GM12891 (cell line): ENCODE data around the gene DDI2.
A peak's percentile ranks its signal among the peaks of the same experiment; 100 is the strongest.

Source experiments
- POLR2A ChIP-seq: IDR thresholded peaks from 2 replicates; pipeline ENCODE4 v1.6.1; 2011; ENCODE audit warnings: low read depth, low read length, control low read depth
- POLR2AphosphoS5 ChIP-seq: IDR thresholded peaks from 2 replicates; pipeline ENCODE4 v1.6.1; 2011; ENCODE audit warnings: low read depth, low read length, control low read depth
- SPI1 ChIP-seq: IDR thresholded peaks from 2 replicates; pipeline ENCODE4 v1.6.1; 2011; ENCODE audit warnings: low read depth, low read length, control low read depth
- TAF1 ChIP-seq: IDR thresholded peaks from 2 replicates; pipeline ENCODE4 v1.6.1; 2011; ENCODE audit warnings: low read depth, low read length, control low read depth

DNA sequence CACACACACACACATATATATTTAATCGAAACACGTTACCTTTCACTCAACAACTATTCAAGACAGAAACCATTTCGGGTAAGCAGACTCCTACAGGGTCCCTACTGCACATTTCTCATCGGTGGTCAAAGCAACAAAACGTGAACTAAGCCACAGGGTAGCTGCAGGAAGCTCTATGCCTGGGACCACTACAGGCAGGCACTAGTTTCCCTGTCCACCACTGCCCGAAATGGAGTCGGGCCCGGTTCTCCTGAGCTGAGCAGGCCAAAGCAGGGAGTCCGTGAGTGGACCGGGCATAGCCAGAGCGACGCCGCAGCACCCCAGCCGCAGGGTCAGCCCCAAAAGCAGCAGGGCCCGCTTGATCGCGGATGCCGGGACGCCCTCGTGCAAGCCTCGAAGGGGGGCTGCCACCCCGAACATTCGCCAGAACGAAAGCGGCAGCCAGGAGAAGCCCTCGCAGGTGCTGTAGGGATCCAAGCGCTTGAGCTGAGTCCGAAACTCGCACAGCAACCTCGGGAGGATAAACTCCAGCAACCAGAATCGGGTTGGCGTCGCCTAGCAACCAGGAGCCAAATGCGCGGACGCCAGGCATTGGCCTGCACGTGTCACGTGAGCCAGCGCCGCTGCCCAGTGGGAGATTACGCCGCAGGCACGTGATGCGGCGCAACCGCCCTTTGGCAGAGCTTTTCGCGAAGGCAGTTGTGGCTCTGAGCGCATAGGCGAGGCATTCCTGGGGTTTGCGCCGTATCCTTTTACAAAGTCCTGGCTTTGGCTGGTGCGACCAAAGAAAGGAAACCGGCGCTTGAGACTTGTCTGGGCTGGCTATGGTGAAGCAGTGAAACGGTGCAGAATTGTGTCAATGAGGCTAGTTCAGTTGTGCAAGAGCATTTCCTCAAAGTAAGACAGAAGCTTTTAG, 13.9 kb upstream of the DDI2 start:
- TF ChIP-seq POLR2A (peak; percentile 66; the same call in 1 of the 2 replicates), POLR2AphosphoS5 (peak; percentile 52; the same call in 1 of the 2 replicates), TAF1 (no peak), SPI1 (0 out of 2 replicates have a peak, but pooled peaks have one; percentile 21)
